H54 (cell line): Measurements from ENCODE around the gene CTSA.

ENCODE experiments used
- DNase-seq: peaks from one replicate; pipeline ENCODE4 v3.0.0; 2011; ENCODE audit warnings: low spot score, mixed read lengths; ENCODE audit not compliant: insufficient read length
- FAIRE-seq: peaks from 3 replicates; lab custom pipeline; 2011; peaks lifted over from hg19 to GRCh38; lab: Jason Lieb, UNC
- POLR2A ChIP-seq: IDR thresholded peaks from 2 replicates; pipeline ENCODE4 v1.6.1; 2011; ENCODE audit warnings: low read depth, mild to moderate bottlenecking, low read length

Gene CTSA

DNA sequence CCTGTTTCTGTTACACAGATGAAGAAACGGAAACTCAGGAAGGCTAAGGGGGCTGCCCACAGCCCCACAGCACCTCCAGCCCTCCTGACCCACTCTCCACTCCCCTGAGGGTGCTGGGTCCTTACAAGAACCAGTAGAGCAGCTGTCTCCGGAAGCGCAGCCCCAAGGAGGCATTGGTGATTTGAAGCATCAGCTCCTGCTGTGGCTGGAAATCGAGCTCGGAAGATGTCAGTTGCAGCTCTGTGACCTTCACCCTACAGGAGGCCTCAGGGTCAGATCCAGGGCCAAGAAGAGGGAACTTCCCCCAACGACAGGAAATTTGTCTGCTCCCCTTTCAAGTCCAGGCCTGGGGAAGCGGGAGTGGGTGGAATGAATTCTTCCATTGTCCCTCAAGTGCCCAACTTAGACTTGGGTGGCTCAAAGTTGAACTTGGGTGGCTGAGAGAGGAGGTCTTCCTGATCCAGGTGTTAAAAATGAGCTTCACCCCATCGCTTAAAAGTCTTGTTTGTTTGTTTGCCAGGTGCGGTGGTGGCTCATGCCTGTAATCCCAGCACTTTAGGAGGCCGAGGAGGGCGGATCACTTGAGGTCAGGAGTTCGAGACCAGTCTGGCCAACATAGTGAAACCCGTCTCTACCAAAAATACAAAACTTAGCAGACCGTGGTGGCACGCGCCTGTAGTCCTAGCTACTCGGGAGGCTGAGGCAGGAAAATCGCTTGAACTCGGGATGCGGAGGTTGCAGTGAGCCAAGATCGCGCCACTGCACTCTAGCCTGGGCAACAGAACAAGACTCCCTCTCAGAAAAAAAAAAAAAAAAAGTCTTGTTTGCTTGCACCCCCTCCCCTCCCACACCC is 18.9 kb downstream of the CTSA start:
- TF ChIP-seq POLR2A, result no peak
- no peak for DNase-seq
- no peak for FAIRE-seq

DNA sequence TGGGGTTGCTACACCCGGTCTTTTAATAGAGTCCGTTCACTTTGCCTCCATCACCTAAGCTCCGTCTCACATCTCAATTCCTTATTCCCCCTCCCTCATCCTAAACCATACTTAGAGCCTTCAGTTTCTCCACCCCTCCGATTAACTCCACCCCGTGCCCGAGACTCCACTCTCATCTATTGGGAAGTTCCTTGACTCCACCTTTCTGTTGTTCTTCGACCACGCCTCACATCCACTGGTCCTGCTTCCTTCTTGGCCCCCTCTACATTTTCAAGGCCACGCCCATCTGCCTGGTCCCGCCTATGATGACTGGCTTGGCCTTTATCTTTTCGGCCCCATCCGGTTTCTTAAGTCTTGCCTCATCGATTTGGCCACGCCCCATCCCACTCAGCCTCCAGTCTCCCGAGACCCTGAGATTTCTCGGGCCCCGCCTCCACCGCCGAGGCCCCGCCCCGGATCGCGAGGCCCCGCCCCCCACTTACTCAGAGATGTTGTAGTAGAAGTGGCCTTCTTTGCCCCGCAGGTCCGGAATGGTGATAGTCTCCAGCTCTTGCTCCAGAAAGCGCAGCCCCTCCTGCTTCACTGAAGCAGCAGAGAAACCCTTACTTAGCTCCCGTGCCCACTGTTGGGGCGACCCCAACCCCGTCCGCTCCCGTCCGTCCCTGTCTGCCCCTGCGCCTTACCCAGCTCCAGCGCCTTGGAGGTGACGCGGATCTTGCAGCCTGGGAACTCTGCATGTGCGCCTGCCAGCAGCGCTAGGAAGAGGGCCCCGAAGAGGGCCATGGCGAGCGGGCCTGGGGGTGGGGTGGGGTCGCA is 19.7 kb downstream of the CTSA start:
- FAIRE-seq (peak; percentile 72), DNase-seq (peak; percentile 86)
- peak; percentile 68 for TF ChIP-seq POLR2A

DNA sequence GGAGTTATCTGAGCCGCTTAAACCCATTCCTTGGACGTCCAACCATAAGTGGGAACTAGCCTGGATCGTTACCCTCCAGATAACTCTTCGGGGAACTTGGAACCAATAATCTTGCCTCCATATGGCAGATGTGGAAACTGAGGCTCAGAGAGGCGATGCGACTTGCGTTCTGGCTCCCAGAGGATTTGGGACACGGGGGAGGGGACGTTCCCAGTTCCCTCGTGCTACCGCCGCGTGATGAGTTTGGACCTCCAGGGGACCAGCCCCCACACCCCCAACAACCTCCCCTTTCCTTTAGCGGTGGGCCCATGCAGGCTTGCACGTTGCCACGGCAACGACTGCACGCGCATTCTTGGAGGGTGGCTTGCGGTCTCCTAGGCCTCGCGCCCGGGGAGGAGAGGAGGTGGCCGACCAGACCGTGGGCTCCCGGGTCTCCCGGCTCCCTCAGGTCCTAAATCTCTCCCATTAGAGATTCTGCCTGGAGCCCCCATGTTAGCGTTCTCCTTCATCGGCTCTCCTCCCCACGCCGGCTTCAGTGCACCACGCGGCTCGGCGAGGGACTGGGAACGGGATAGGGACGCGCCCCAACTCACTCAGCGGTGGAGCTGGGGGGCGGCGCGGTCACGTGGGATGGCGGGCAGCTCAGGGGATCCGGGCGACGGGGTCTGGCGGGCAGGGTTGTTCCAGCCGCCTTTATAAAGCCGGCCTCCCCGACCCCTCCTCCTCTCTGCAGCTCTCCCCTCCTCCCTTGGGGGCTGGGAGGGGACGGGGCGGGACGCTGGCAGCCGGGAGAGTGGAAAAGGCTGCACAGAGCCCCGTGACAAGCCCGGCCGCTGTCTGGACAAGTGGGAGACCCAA is 20.6 kb downstream of the CTSA start, which contains the start of gene PLTP:
Gene PLTP (minus strand): TSS at position 670 of the 858 bp plus-strand sequence. CDS start 703 bp downstream, outside the sequence.
- peak; percentile 30; the same call in 1 of the 2 replicates for TF ChIP-seq POLR2A
- no peak for DNase-seq
- no peak for FAIRE-seq

DNA sequence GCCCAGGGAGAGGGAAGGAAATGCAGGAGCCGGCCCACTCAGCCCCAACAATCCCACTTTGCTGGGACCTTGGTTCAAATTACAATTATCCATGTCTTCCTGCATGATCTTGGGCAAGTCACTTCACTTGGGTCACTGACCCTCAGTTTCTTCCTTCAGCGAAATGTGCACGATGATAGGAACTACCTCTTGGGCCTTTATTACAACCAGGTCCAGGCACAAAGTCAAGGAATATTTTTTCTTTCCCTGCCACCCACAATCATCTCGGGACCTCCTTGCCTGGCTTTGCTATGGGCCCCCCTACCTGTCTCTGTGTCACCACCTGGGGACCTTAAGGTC is 21.2 kb downstream of the CTSA start:
- TF ChIP-seq POLR2A, result no peak
- DNase-seq (no peak), FAIRE-seq (no peak)

DNA sequence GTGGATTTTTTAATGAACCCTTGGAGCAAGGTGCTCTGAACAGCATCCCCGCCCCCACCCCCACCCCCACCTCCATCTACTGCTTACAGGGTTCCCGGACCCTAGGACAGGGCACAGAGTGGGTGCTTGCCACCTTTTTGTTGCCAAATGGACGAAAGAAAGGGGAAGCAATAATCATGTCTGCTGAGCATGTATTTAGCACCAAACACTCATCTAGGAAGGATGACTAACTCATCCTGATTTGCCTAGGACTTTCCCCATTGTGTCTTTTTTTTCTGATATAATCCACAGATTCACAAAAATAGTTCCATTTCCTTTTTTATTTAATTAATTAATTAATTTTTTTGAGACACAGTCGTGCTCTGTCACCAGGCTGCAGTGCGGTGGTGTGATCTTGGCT is 22.0 kb downstream of the CTSA start:
- DNase-seq (no peak), FAIRE-seq (no peak)
- TF ChIP-seq POLR2A, result no peak

DNA sequence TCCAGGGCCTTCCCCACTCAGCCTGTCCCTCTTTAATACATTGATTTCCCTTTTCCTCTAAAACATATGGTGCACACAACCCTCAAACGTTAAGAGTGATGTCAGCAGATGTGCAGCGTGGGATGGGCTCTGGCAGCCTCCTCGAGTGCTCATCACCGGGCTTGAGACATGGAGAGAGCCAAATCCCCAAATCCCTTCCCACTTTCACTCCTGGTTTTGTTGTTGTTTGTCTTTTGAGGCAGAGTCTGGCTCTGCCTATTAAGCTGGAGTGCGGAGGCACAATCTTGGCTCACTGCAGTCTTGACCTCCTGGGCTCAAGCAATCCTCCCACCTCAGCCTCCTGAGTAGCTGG is 26.6 kb downstream of the CTSA start:
- DNase-seq, result no peak
- no peak for FAIRE-seq
- TF ChIP-seq POLR2A, result no peak

DNA sequence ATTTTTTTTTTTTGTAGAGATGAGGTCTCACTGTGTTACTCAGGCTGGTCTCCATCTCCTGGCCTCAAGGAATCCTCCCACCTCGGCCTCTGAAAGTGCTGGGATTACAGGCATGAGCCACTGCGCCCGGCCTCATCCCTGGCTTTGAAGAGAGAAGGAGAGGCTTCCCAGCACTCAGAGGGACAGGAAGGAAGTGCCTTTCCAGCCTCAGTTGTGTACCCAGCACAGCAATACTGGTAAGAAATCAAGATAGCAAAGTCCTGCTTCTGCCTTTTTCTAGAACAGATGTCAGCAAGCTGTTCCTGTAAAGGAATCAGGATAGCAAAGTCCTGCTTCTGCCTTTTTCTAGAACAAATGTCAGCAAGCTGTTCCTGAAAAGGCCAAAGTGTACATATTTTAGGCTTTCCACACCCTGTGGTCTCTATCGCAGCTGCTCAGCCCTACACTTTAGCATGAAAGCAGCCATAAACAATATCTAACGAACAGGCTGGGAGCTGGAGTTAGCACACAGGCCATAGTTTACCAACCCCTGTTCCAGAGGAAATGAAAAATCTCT is 27.1 kb downstream of the CTSA start:
- DNase-seq (no peak), FAIRE-seq (no peak)
- TF ChIP-seq POLR2A, result no peak

DNA sequence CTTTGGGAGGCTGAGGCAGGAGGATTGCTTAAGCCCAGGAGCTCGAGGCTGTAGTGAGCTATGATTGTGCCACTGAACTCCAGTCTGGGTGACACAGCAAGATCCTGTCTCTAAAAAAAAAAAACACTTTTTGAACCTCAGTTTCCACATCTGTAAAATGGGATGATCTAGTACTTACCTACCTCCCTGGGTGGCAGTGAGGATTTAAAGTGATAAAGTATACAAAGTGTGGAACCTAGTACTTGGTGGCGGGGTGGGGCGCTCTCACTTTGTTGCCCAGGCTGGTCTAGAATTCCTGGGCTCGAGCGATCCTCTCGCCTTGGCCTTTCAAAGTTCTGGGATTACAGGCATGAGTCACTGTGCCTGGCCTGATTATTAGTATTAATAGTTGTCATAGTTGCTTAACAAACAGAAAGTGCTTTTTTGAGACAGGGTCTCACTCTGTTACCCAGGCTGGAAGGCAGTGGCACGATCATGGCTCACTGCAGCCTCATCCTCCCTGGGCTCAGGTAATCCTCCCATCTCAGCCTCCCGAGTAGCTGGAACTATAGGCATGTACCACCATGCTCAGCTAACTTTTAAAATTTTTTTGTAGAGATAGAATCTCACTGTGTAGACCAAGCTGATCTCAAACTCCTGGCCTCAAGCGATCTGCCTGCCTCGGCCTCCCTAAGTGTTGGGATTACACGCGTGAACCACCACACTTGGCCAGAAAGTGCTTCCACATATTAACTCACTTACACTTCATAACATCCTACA is 27.8 kb downstream of the CTSA start:
- FAIRE-seq, result no peak
- no peak for DNase-seq
- no peak for TF ChIP-seq POLR2A

DNA sequence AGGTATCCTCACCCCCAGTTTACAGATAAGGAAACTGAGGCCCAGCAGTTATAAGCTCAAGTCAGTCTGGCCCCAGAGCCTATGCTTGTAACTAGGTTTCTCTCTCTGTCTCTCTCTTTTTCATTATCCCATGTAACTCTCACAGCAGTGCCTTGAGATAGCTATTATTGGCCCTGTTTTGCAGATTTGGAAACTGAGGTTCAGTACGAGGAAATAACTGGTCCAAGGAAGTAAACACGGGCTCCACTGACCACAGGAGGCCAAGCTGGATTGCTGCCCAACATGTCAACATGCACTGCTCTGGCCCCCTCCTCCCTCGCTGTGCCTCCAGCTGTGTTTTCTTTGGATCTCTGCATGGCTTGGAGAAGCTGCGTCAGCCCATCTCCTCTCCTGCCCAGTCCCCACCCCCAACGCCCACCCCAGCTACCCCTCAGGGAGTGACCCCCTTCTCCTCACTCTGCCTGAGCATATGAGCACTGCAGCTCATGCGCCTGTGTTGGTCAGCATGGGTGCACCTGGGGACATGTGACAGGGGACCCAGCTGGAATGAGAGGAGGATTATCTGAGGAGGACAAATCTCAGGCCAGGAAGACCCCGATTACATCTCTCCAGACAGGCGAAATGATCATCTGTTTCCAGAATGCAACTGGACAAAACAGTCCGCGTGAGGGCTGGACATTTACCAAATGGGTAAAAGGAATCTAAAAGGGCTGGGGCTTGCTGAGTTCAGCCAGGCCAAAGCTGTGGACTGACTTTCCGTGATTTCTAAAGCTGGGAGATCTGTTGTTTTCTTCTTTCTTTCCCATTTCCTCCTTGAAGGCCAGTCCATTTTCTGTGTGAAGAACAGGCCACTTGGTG is 28.6 kb downstream of the CTSA start:
- no peak for TF ChIP-seq POLR2A
- no peak for DNase-seq
- no peak for FAIRE-seq

DNA sequence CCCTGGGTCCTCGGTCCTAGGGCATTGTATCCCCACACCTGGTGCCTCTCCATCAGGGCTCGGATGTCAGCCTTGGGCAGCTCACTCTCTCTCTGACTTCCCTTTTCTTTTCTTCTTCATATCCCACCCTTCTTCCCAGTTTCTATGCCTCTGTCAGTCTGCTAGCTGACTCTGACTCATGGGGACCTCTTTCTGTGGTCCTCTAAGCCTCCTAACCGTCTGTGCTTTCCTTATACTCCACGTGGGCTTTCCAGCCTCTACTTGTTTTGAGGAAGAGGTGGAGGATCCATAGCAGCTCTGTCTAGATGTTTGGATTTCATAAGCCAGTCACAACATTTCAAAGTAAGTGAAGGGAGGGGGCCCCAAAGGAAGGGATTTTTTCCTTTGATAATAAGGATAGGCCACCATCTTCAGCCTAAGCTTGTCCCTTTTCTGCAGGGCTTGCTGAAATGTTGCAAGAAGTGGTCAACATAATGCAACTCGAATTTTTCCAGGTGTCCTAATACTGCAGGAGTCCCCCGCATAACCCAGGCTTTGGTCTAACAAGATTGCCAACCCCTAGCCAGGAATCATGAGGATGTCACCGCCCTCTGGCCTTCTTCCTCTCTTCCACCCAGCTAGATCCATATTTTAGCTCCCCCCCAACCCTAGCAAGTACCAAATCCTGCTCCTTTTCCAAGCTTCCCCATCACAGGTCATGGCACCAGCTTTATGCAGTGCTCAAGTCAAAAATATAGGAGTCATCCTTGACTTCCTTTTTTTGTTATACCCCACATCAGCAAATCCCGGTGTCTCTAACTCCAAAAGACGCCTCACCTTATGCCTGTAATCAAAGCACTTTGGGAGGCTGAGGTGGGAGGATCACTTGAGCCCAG is 29.6 kb downstream of the CTSA start:
- TF ChIP-seq POLR2A, result no peak
- FAIRE-seq (no peak), DNase-seq (no peak)
